Endodermal cell (in vitro differentiated cells): ENCODE measurements around the gene TOB1. TPM values are rescaled to one million over a fixed set of nuclear protein-coding genes. Genes with fewer than 3 reads are reported as not detected.

Source experiments
- DNase-seq: peaks from one replicate; pipeline ENCODE4 v3.0.0-alpha.2; 2017
- H3K27ac ChIP-seq: 2 replicates; pipeline ENCODE4 v1.5.1; 2013; ENCODE audit warnings: mild to moderate bottlenecking, low read depth, low read length, moderate library complexity
- H3K27me3 ChIP-seq: 2 replicates; pipeline ENCODE4 v1.6.1; 2013; ENCODE audit warnings: mild to moderate bottlenecking, low read length, moderate library complexity; ENCODE audit not compliant: insufficient read depth, control insufficient read depth, poor library complexity, severe bottlenecking
- H3K36me3 ChIP-seq: 2 replicates; pipeline ENCODE4 v1.7.0; 2013; ENCODE audit warnings: mild to moderate bottlenecking, low read length, moderate library complexity; ENCODE audit not compliant: control insufficient read depth, insufficient read depth
- H3K4me1 ChIP-seq: one replicate; pipeline ENCODE4 v1.7.0; 2013; ENCODE audit warnings: low read length; ENCODE audit not compliant: control insufficient read depth, insufficient read depth
- H3K4me3 ChIP-seq: 2 replicates; pipeline ENCODE4 v1.5.1; 2013; ENCODE audit warnings: mild to moderate bottlenecking, low read length, moderate library complexity
- H3K9ac ChIP-seq: 2 replicates; pipeline ENCODE4 v1.6.1; 2013; ENCODE audit warnings: mild to moderate bottlenecking, low read length, moderate library complexity; ENCODE audit not compliant: poor library complexity, severe bottlenecking; ENCODE audit errors: extremely low read depth
- H3K9me3 ChIP-seq: 2 replicates; pipeline ENCODE4 v1.6.1; 2013; ENCODE audit warnings: mild to moderate bottlenecking, low read length, moderate library complexity; ENCODE audit not compliant: control insufficient read depth
- H3K27ac Mint-ChIP-seq: 2 replicates; pipeline ENCODE4 v1.8.0; 2020; ENCODE audit warnings: mixed read lengths
- H3K27me3 Mint-ChIP-seq: 2 replicates; pipeline ENCODE4 v1.8.0; 2021; ENCODE audit warnings: mild to moderate bottlenecking, mixed read lengths; ENCODE audit not compliant: insufficient read depth
- H3K36me3 Mint-ChIP-seq: 2 replicates; pipeline ENCODE4 v1.8.0; 2020; ENCODE audit warnings: low read depth, mixed read lengths
- H3K4me1 Mint-ChIP-seq: 2 replicates; pipeline ENCODE4 v1.8.0; 2020; ENCODE audit warnings: mixed read lengths
- H3K4me3 Mint-ChIP-seq: 2 replicates; pipeline ENCODE4 v1.8.0; 2020; ENCODE audit warnings: mild to moderate bottlenecking, moderate library complexity, mixed read lengths
- H3K9me3 Mint-ChIP-seq: 2 replicates; pipeline ENCODE4 v1.8.0; 2020; ENCODE audit warnings: mild to moderate bottlenecking, mixed read lengths
- WGBS, 2 experiments: methylation state at CpG; one replicate each; pipeline versions ENCODE4 v1.1.5 to v1.1.7; 2013; ENCODE audit warnings: missing lambda C conversion rate in 2 of 2, mixed read lengths in 1 of 2; ENCODE audit not compliant: insufficient coverage in 1 of 2, insufficient read length in 1 of 2; 5-methylcytosine and 5-hydroxymethylcytosine counted together
- total RNA-seq, 2 donors: library from RNA; stranded (reverse); fragmentation: NEBNext Ultra II Directional in 1 of 2; extraction: Animal tissue kit (Norgen Biotek cat#: 25700) in 1 of 2; gene quantifications; 2 replicates in 1 of 2; 3 replicates in 1 of 2; pipeline ENCODE4 v1.2.1, GENCODE V29; 2021
- TF ChIP-seq, protein P1 (sequence below): fragments of 200-600 bp; sonication (generic); conservative IDR thresholded peaks from 2 replicates; pipeline ENCODE4 v1.5.0; 2021; ENCODE audit warnings: antibody characterized with exemption, mild to moderate bottlenecking

Gene TOB1
- total RNA-seq, 2 donors from 2014 or later, result 35.5 to 36.3 TPM

DNA sequence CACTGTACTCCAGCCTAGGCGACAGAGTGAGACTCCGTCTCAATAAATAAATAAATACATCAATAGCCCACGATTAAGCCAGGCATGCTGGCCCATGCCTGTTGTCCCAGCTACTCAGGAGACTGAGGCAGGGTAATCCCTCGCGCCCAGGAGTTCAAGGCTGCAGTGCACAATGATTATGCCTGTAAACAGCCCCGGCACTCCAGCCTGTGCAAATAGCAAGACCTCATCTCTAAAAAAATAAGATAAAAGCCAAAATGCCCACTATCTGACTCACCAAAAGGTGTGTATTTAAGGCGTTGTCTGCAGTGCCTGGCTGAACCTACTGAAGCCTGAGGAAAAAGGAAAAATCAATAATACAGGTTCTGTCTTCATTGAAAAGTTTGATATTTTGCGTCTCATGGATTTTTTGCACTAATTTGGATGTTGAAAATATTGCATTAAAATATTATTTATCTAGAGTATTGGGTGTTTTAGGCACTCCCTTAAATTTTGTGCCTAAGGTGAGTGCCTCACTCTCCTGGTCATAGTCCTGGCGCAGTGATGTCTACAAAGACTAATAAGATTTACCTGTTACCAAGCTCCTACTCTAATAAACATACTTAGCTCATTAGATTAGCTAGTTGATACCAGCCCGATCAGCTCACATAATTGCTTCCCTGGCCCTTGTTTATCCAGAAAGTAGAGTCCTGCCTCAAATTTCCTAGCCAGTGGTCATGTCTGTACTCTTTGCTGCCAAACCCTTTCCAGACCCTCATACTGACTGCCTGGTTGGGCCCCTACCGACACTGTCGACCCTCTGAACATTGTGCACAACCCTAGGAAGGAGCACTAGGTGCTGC, 24.7 kb upstream of the TOB1 start:
- no peak for DNase-seq
- H3K27ac ChIP-seq, result no peak overlapping the region
- Mint-ChIP-seq H3K27me3 (no peaks in the 10 kb centered on the region), H3K4me3 (no peak overlapping the region), H3K9me3 (peaks cover 2% of the 10 kb centered on the region), H3K4me1 (peaks cover 14% of the 10 kb centered on the region), H3K27ac (peak overlapping the region; percentile 46), H3K36me3 (no peaks in the 10 kb centered on the region)
- TF ChIP-seq, protein P1, sequence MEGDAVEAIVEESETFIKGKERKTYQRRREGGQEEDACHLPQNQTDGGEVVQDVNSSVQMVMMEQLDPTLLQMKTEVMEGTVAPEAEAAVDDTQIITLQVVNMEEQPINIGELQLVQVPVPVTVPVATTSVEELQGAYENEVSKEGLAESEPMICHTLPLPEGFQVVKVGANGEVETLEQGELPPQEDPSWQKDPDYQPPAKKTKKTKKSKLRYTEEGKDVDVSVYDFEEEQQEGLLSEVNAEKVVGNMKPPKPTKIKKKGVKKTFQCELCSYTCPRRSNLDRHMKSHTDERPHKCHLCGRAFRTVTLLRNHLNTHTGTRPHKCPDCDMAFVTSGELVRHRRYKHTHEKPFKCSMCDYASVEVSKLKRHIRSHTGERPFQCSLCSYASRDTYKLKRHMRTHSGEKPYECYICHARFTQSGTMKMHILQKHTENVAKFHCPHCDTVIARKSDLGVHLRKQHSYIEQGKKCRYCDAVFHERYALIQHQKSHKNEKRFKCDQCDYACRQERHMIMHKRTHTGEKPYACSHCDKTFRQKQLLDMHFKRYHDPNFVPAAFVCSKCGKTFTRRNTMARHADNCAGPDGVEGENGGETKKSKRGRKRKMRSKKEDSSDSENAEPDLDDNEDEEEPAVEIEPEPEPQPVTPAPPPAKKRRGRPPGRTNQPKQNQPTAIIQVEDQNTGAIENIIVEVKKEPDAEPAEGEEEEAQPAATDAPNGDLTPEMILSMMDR, result no peak
- no peaks in the 10 kb centered on the region for H3K36me3 ChIP-seq
- no peaks in the 10 kb centered on the region for H3K4me1 ChIP-seq
- H3K27me3 ChIP-seq, result no peaks in the 10 kb centered on the region
- H3K9ac ChIP-seq, result no peak overlapping the region
- no peaks in the 10 kb centered on the region for H3K9me3 ChIP-seq
- WGBS, 2 experiments, result 85 to 87% methylated on average over 10 to 12 of the region's 12 CpGs
- no peak overlapping the region for H3K4me3 ChIP-seq

DNA sequence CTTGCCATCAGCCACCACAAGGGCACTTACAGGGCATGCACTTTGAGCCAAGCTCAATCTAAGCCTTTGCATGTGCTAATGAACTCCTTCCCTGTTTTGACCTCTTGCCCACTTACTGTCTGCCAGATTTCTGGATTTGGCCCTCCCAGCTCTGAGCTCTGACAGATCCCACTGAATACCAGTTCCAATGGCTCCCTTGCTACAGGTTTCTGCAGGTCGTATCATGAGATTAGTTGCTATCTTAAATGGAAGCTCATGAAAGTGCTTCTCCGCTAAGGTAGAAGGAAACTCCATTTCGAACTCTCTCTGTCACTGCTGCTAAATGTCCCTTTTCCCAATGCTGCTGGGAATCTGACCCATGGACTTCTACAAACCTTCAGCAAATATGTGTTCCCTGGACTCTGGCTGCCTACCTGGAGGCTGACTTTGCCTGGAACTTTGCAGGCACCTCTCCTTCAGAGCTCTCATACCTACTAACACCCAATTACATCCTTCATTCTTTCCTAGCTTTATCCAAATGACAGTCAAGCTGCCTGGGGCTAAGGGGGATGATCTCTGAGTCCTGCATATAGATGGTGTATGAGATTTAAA, 23.5 kb upstream of the TOB1 start:
- TF ChIP-seq, protein P1, result peak; percentile 40
- H3K27ac Mint-ChIP-seq, result no peak overlapping the region
- H3K4me3 Mint-ChIP-seq, result no peak overlapping the region
- H3K27me3 ChIP-seq, result no peaks in the 10 kb centered on the region
- H3K9me3 Mint-ChIP-seq, result no peaks in the 10 kb centered on the region
- no peak overlapping the region for H3K27ac ChIP-seq
- H3K4me3 ChIP-seq, result no peak overlapping the region
- H3K36me3 ChIP-seq, result no peaks in the 10 kb centered on the region
- H3K9me3 ChIP-seq, result no peaks in the 10 kb centered on the region
- peaks cover 8% of the 10 kb centered on the region for H3K4me1 ChIP-seq
- no peaks in the 10 kb centered on the region for H3K36me3 Mint-ChIP-seq
- H3K9ac ChIP-seq, result no peak overlapping the region
- H3K27me3 Mint-ChIP-seq, result no peaks in the 10 kb centered on the region
- DNase-seq, result peak; percentile 65
- 84% methylated on average over 3 of the region's 3 CpGs for WGBS, 2 experiments
- peaks cover 17% of the 10 kb centered on the region for H3K4me1 Mint-ChIP-seq

DNA sequence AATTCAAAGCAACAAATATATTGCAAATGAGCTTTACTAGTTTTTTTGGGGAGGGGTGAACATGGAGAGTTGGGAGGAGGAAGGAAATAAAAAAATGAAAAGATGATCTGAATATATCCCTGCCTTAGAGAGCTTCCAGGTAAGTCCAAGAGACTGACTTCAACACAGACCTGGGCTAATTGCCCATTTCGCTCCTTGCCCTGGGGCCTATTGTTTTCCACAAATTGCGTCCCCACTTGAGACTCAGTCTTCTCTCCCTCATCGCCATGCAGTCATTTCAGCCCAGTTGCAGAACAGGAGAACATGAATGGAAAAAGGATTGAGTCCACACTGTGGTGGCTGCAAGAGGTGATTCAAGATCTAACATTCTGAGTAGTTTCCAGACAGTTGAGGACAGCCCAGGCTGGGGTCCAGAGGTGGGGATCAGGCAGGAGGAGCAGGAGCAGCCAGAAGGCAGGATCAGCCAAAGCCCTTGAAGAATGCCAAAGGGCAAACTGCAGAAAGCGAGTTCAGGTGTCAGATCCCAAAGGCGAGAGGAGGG, 21.6 kb upstream of the TOB1 start:
- no peaks in the 10 kb centered on the region for H3K9me3 Mint-ChIP-seq

More for the DNA sequence above, 21.6 kb upstream of the TOB1 start:
- Mint-ChIP-seq H3K4me1 (peaks cover 26% of the 10 kb centered on the region), H3K27ac (no peak overlapping the region), H3K4me3 (no peak overlapping the region), H3K27me3 (no peaks in the 10 kb centered on the region), H3K36me3 (no peaks in the 10 kb centered on the region)
- TF ChIP-seq, protein P1, result no peak
- Histone ChIP-seq H3K9me3 (no peaks in the 10 kb centered on the region), H3K27ac (no peak overlapping the region), H3K27me3 (no peaks in the 10 kb centered on the region), H3K9ac (no peak overlapping the region), H3K36me3 (no peaks in the 10 kb centered on the region), H3K4me1 (peaks cover 15% of the 10 kb centered on the region), H3K4me3 (no peak overlapping the region)
- 94 to 100% methylated on average over 3 to 5 of the region's 5 CpGs for WGBS, 2 experiments
- peak; percentile 51 for DNase-seq
